RKO (cell line): ENCODE measurements around the gene FAM83F.
A peak's percentile ranks its signal among the peaks of the same experiment; 100 is the strongest.
"Not testable (repeated sequence)": the region's sequence is repeated elsewhere in the genome, so short reads cannot be mapped to it uniquely, and the experiment has no call there.

Experiments used
- DNase-seq: peaks from one replicate; pipeline ENCODE4 v3.0.0-alpha.2; 2016; ENCODE audit warnings: low spot score

FAM83F gene

GRCh38 chr22:40015358-40015976, 20.7 kb downstream of the FAM83F start:
- DNase-seq = no peak

GRCh38 chr22:40018051-40018450, 23.3 kb downstream of the FAM83F start:
- no peak for DNase-seq

GRCh38 chr22:40019100-40019499, 24.3 kb downstream of the FAM83F start:
- no peak for DNase-seq

GRCh38 chr22:40020956-40021355, 26.2 kb downstream of the FAM83F start:
- no peak for DNase-seq

GRCh38 chr22:40021401-40022000, 26.7 kb downstream of the FAM83F start:
- no peak for DNase-seq

GRCh38 chr22:40022536-40023240, 27.9 kb downstream of the FAM83F start:
- DNase-seq = no peak

- DNase-seq = no peak
Measured at GRCh38 chr22:40023341-40023841, 28.6 kb downstream of the FAM83F start.

- peak; percentile 40 for DNase-seq
Measured at GRCh38 chr22:40024201-40025061, 29.7 kb downstream of the FAM83F start.

- DNase-seq = not testable (repeated sequence)
Measured at GRCh38 chr22:40025062-40025379, 30.3 kb downstream of the FAM83F start.

- no peak for DNase-seq
Measured at GRCh38 chr22:40025856-40026255, 31.1 kb downstream of the FAM83F start.

GRCh38 chr22:40026641-40027040, 31.9 kb downstream of the FAM83F start:
- DNase-seq = no peak

- DNase-seq = no peak
Measured at GRCh38 chr22:40027191-40028097, 32.7 kb downstream of the FAM83F start.

GRCh38 chr22:40028098-40028425, 33.3 kb downstream of the FAM83F start:
- no peak for DNase-seq

GRCh38 chr22:40029189-40029890, 34.6 kb downstream of the FAM83F start:
- DNase-seq = no peak

GRCh38 chr22:40030026-40030757, 35.4 kb downstream of the FAM83F start:
- DNase-seq = no peak

- no peak for DNase-seq
Measured at GRCh38 chr22:40030758-40031095, 36.0 kb downstream of the FAM83F start.

- DNase-seq = peak; percentile 12
Measured at GRCh38 chr22:40031766-40032470, 37.2 kb downstream of the FAM83F start.

- no peak for DNase-seq
Measured at GRCh38 chr22:40033586-40034380, 39.0 kb downstream of the FAM83F start.

- no peak for DNase-seq
Measured at GRCh38 chr22:40035351-40035750, 40.6 kb downstream of the FAM83F start.
